Upper lobe of left lung (tissue), 6 donors: Measurements from ENCODE around the gene FLNB. TPM values are rescaled to one million over a fixed set of nuclear protein-coding genes. Genes with fewer than 3 reads are reported as not detected.

ENCODE experiments used
- ATAC-seq, 2 donors: fragments of 200-7000 bp; cut with Tn5 transposase; one replicate each; pipeline ENCODE4 v1.9.1; 2022; ENCODE audit warnings: mild to moderate bottlenecking in 2 of 2, moderate library complexity in 2 of 2; ENCODE audit not compliant: low FRiP score in 2 of 2
- DNase-seq, 2 donors: peaks; one replicate each; pipeline ENCODE4 v3.0.0-alpha.2; 2019 to 2020
- H3K27ac ChIP-seq, 4 donors: fragments of 200-600 bp; sonication (generic); one replicate each; pipeline ENCODE4 v1.5.1; 2016 to 2019
- H3K27me3 ChIP-seq, 4 donors: fragments of 200-600 bp; sonication (generic); one replicate each; pipeline ENCODE4 v1.5.1; 2017 to 2019
- H3K36me3 ChIP-seq, 4 donors: fragments of 200-600 bp; sonication (generic); one replicate each; pipeline ENCODE4 v1.5.1; 2016 to 2019
- H3K4me1 ChIP-seq, 4 donors: fragments of 200-600 bp; sonication (generic); one replicate each; pipeline ENCODE4 v1.5.1; 2018 to 2019
- H3K4me3 ChIP-seq, 4 donors: fragments of 200-600 bp; sonication (generic); one replicate each; pipeline ENCODE4 v1.5.1; 2017 to 2019; ENCODE audit warnings: mild to moderate bottlenecking in 2 of 4, moderate library complexity in 1 of 4
- H3K9me3 ChIP-seq, 4 donors: fragments of 200-600 bp; sonication (generic); one replicate each; pipeline ENCODE4 v1.5.1; 2018 to 2019
- CTCF ChIP-seq, 6 experiments: fragments of 450-650 bp in 4 of 6; fragments of 200-600 bp in 2 of 6; sonication (generic) in 2 of 6; IDR thresholded peaks; one replicate each; pipeline ENCODE4 v1.5.1; 2016 to 2019; ENCODE audit warnings: antibody characterized with exemption in 6 of 6
- EP300 ChIP-seq, 4 donors: sonication (generic); formaldehyde crosslinking; IDR thresholded peaks; one replicate each; pipeline ENCODE4 v1.5.1; 2017; ENCODE audit warnings: antibody characterized with exemption in 4 of 4, control low read depth in 2 of 4
- POLR2A ChIP-seq, 4 donors: fragments of 450-650 bp; IDR thresholded peaks; one replicate each; pipeline ENCODE4 v1.5.1; 2016 to 2017; ENCODE audit warnings: antibody characterized with exemption in 4 of 4, mild to moderate bottlenecking in 2 of 4
- POLR2AphosphoS5 ChIP-seq, 2 donors: sonication (generic); formaldehyde crosslinking; IDR thresholded peaks; one replicate each; pipeline ENCODE4 v1.5.1; 2017; ENCODE audit warnings: antibody characterized with exemption in 2 of 2
- WGBS, 2 donors: methylation state at CpG; one replicate each; pipeline ENCODE4 v1.1.5; 2017 to 2018; 5-methylcytosine and 5-hydroxymethylcytosine counted together
- total RNA-seq, 6 donors: library from RNA; depleted of rRNA in 4 of 6; stranded (reverse); fragments of >200 nt in 4 of 6; gene quantifications; one replicate each; pipeline versions ENCODE4 v1.1.0 to v1.2.1, GENCODE V29; 2016 to 2021
- donor health status: DM: no; HTN: no; CAD: no; lungs with moderate emphysema.
- donor health status: DM: no; HTN: yes; CAD: no; lungs with severe emphysema.

The FLNB gene
- total RNA-seq, 6 donors from 2014 or later = 101 to 193 (median 127) TPM

- 92 to 93% methylated on average over 4 of the region's 4 CpGs for WGBS, 2 donors
- DNase-seq (no peak), ATAC-seq (peak in 1 of 2 donors; percentile 51)
- Histone ChIP-seq H3K27ac (no peak overlapping the region), H3K9me3 (no peaks in the 10 kb centered on the region), H3K4me1 (peaks cover 0 to 10% (median 2%) of the 10 kb centered on the region in 4 donors), H3K27me3 (no peaks in the 10 kb centered on the region), H3K36me3 (peaks cover 4 to 30% (median 5%) of the 10 kb centered on the region in 4 donors), H3K4me3 (no peak overlapping the region)
- TF ChIP-seq EP300 (IDR thresholded peaks at IDR 0.05) (no peak), CTCF (IDR thresholded peaks at IDR 0.05) (no peak), POLR2A (IDR thresholded peaks at IDR 0.05) (no peak), POLR2AphosphoS5 (IDR thresholded peaks at IDR 0.05) (no peak)
These were observed 70.4 kb downstream of the FLNB start for GRCh38 chr3:58078610-58079009.

GRCh38 chr3:58079773-58080172 lies 71.6 kb downstream of the FLNB start:
- no peak for TF ChIP-seq EP300 (IDR thresholded peaks at IDR 0.05)
- TF ChIP-seq POLR2AphosphoS5 (IDR thresholded peaks at IDR 0.05) = no peak
- Histone ChIP-seq H3K27me3 (no peaks in the 10 kb centered on the region), H3K9me3 (no peaks in the 10 kb centered on the region), H3K4me3 (no peak overlapping the region), H3K27ac (no peak overlapping the region), H3K4me1 (peaks cover 0 to 18% (median 11%) of the 10 kb centered on the region in 4 donors), H3K36me3 (peaks cover 4 to 30% (median 5%) of the 10 kb centered on the region in 4 donors)
- DNase-seq = no peak
- WGBS, 2 donors = 81 to 91% methylated on average over 9 of the region's 9 CpGs
- ATAC-seq = no peak

GRCh38 chr3:58082047-58082446 lies 73.8 kb downstream of the FLNB start:
- no peak overlapping the region for H3K4me3 ChIP-seq

GRCh38 chr3:58084166-58084565 lies 75.9 kb downstream of the FLNB start:
- no peak for ATAC-seq
- no peak overlapping the region for H3K27ac ChIP-seq
- TF ChIP-seq POLR2AphosphoS5 (IDR thresholded peaks at IDR 0.05) (no peak), CTCF (IDR thresholded peaks at IDR 0.05) (no peak), EP300 (IDR thresholded peaks at IDR 0.05) (no peak), POLR2A (IDR thresholded peaks at IDR 0.05) (no peak)
- DNase-seq = no peak
- WGBS, 2 donors = 29 to 42% methylated on average over 4 of the region's 4 CpGs
- H3K4me1 ChIP-seq = peaks cover 6 to 24% (median 14%) of the 10 kb centered on the region in 4 donors
- H3K27me3 ChIP-seq = no peaks in the 10 kb centered on the region
- peaks cover 0 to 16% (median 3%) of the 10 kb centered on the region in 4 donors for H3K36me3 ChIP-seq
- no peaks in the 10 kb centered on the region for H3K9me3 ChIP-seq
- H3K4me3 ChIP-seq = no peak overlapping the region

More at GRCh38 chr3:58082047-58082446, 73.8 kb downstream of the FLNB start:
- Histone ChIP-seq H3K27ac (peak overlapping the region in 3 of 4 donors; percentile 6 to 60 (median 37)), H3K27me3 (no peaks in the 10 kb centered on the region), H3K9me3 (no peaks in the 10 kb centered on the region), H3K4me1 (peaks cover 6 to 24% (median 14%) of the 10 kb centered on the region in 4 donors), H3K36me3 (peaks cover 2 to 26% (median 5%) of the 10 kb centered on the region in 4 donors)
- ATAC-seq (no peak), DNase-seq (peak in 1 of 2 donors; percentile 25)
- WGBS, 2 donors = 39 to 46% methylated on average over 7 of the region's 7 CpGs
- TF ChIP-seq POLR2A (IDR thresholded peaks at IDR 0.05) (no peak), EP300 (IDR thresholded peaks at IDR 0.05) (no peak), CTCF (IDR thresholded peaks at IDR 0.05) (no peak), POLR2AphosphoS5 (IDR thresholded peaks at IDR 0.05) (peak in 1 of 2 donors; percentile 53)

GRCh38 chr3:58084788-58085543 lies 76.7 kb downstream of the FLNB start:
- WGBS, 2 donors = 69 to 75% methylated on average over 5 of the region's 5 CpGs
- peaks cover 0 to 8% (median 0%) of the 10 kb centered on the region in 4 donors for H3K36me3 ChIP-seq
- ATAC-seq = no peak
- no peak for DNase-seq
- no peak overlapping the region for H3K4me3 ChIP-seq
- peaks cover 6 to 24% (median 14%) of the 10 kb centered on the region in 4 donors for H3K4me1 ChIP-seq
- H3K9me3 ChIP-seq = no peaks in the 10 kb centered on the region
- peak overlapping the region in 1 of 4 donors; percentile 36 for H3K27ac ChIP-seq
- TF ChIP-seq POLR2A (IDR thresholded peaks at IDR 0.05) = no peak
- TF ChIP-seq POLR2AphosphoS5 (IDR thresholded peaks at IDR 0.05) = no peak
- no peak for TF ChIP-seq CTCF (IDR thresholded peaks at IDR 0.05)
- no peak for TF ChIP-seq EP300 (IDR thresholded peaks at IDR 0.05)
- H3K27me3 ChIP-seq = no peaks in the 10 kb centered on the region
